Measurements from ENCODE around the gene RCOR1. TPM values are rescaled to one million over a fixed set of nuclear protein-coding genes. Genes with fewer than 3 reads are reported as not detected.

RCOR1 gene
- total RNA-seq, 1 experiment from 2014 or later: 34.1 TPM

GRCh38 chr14:102661614-102662013 is 69.2 kb downstream of the RCOR1 start:
- Histone ChIP-seq H3K79me1 (ENCODE audit: insufficient read depth, low read depth, low read length, poor library complexity, severe bottlenecking) (peaks cover 2% of the 10 kb centered on the region), H2AK5ac (ENCODE audit: insufficient read length, low read length) (no peak overlapping the region), H2BK120ac (ENCODE audit: low read depth, low read length, poor library complexity, severe bottlenecking) (no peak overlapping the region), H4K91ac (ENCODE audit: insufficient read length, low read depth, low read length) (no peak overlapping the region), H3K18ac (ENCODE audit: insufficient read length, low read depth, low read length) (no peak overlapping the region), H3K4me2 (ENCODE audit: insufficient read depth, insufficient read length, low read length) (no peak overlapping the region), H3K14ac (ENCODE audit: insufficient read depth, low read length) (no peak overlapping the region), H3K23ac (ENCODE audit: insufficient read length, low read depth, low read length) (no peak overlapping the region), H3K4ac (ENCODE audit: low read depth, low read length) (no peak overlapping the region), H4K5ac (ENCODE audit: insufficient read length, low read depth, low read length) (no peak overlapping the region), H3K79me2 (ENCODE audit: insufficient read depth, low read length) (peaks cover 16% of the 10 kb centered on the region; the same call in 1 of the 2 replicates), H3K27me3 (ENCODE audit: insufficient read depth, low read length) (no peaks in the 10 kb centered on the region), H2BK15ac (ENCODE audit: low read depth, low read length) (no peak overlapping the region), H3K56ac (ENCODE audit: insufficient read length, low read depth, low read length) (no peak overlapping the region), H2BK20ac (ENCODE audit: low read depth, low read length, poor library complexity, severe bottlenecking) (no peak overlapping the region), H3T11ph (ENCODE audit: low read length) (no peak overlapping the region), H3K9ac (ENCODE audit: extremely low read depth, insufficient read length, low read length) (no peak overlapping the region), H2BK12ac (ENCODE audit: insufficient read length, low read depth, low read length) (no peak overlapping the region), H2AFZ (ENCODE audit: low read length) (no peak overlapping the region), H2BK5ac (ENCODE audit: insufficient read length, low read length) (no peak overlapping the region), H4K8ac (replicated peaks; ENCODE audit: insufficient read length, low read depth, low read length) (no peak overlapping the region), H3K23me2 (ENCODE audit: insufficient read length, low read depth, low read length, poor library complexity, severe bottlenecking) (no peaks in the 10 kb centered on the region), H3K4me1 (ENCODE audit: insufficient read depth, low read length) (peaks cover 11% of the 10 kb centered on the region; the same call in 1 of the 2 replicates), H3K9me3 (ENCODE audit: control insufficient read depth, low read depth, low read length) (no peaks in the 10 kb centered on the region), H3K27ac (ENCODE audit: insufficient read length, low read depth, low read length) (no peak overlapping the region), H4K20me1 (ENCODE audit: control insufficient read depth, insufficient read depth, insufficient read length) (no peaks in the 10 kb centered on the region)
- Mint-ChIP-seq H3K36me3 (ENCODE audit: insufficient read depth in 1 of 3, low read depth in 3 of 3) (no peaks in the 10 kb centered on the region; a peak in 1 of 7 replicates), H3K27ac (peak overlapping the region in 2 of 3 experiments; percentile 22 to 71; a peak in 3 of 7 replicates), H3K9me3 (no peaks in the 10 kb centered on the region), H3K4me3 (no peak overlapping the region), H3K27me3 (ENCODE audit: low read depth) (no peaks in the 10 kb centered on the region), H3K4me1 (peaks cover 49 to 56% of the 10 kb centered on the region in 2 experiments)
- DNase-seq: no peak
- WGBS (ENCODE audit: extremely low coverage, insufficient read length, low lambda C conversion rate): no CpG with 5 or more reads among the region's 4 CpGs
- TF ChIP-seq, protein P1, sequence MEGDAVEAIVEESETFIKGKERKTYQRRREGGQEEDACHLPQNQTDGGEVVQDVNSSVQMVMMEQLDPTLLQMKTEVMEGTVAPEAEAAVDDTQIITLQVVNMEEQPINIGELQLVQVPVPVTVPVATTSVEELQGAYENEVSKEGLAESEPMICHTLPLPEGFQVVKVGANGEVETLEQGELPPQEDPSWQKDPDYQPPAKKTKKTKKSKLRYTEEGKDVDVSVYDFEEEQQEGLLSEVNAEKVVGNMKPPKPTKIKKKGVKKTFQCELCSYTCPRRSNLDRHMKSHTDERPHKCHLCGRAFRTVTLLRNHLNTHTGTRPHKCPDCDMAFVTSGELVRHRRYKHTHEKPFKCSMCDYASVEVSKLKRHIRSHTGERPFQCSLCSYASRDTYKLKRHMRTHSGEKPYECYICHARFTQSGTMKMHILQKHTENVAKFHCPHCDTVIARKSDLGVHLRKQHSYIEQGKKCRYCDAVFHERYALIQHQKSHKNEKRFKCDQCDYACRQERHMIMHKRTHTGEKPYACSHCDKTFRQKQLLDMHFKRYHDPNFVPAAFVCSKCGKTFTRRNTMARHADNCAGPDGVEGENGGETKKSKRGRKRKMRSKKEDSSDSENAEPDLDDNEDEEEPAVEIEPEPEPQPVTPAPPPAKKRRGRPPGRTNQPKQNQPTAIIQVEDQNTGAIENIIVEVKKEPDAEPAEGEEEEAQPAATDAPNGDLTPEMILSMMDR (conservative IDR thresholded peaks at IDR 0.05): no peak
